Measurements from ENCODE around the gene SCO1. TPM values are rescaled to one million over a fixed set of nuclear protein-coding genes. Genes with fewer than 3 reads are reported as not detected.

Gene SCO1
- total and polyA plus RNA-seq, 10 of the 15 experiments (the other 5 are each of a cell fraction or from before 2014, with no cell fraction given): 8.2 to 73.0 (median 37.1) TPM

DNA sequence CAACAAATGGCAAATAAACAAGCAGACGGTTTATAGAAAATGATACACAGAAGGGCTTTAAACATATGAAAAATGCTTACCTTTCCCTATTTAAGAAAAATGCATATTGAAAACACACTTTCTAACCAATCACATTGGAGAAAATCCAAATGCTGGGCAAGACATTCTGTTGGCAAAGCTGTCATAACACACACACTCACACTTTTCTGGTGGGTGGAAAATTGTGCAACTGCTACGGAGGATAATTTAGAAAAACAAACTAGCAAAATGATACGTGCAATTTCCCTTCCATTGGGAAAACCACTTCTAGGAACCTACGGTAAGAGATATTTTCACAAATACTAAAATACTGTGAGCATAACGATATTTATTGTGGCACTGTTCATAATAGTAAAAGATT, 30.4 kb downstream of the SCO1 start:
- WGBS (ENCODE audit: insufficient coverage, insufficient replicate concordance, low lambda C conversion rate, missing lambda C conversion rate): 98% methylated on average over 5 of the region's 5 CpGs

More for the DNA sequence above, 30.4 kb downstream of the SCO1 start:
- Histone ChIP-seq H3K4me1 (ENCODE audit: control insufficient read depth, insufficient read depth, low read length) (no peaks in the 10 kb centered on the region), H3K4me3 (no peak overlapping the region), H3K79me2 (ENCODE audit: control insufficient read depth, insufficient read depth, low read length) (no peaks in the 10 kb centered on the region), H3K9ac (ENCODE audit: control insufficient read depth, insufficient read depth, low read length) (no peak overlapping the region), H3K4me2 (ENCODE audit: control insufficient read depth, insufficient read depth) (no peak overlapping the region), H3K27ac (ENCODE audit: control insufficient read depth, insufficient read depth) (no peak overlapping the region), H4K20me1 (ENCODE audit: control insufficient read depth, insufficient read depth) (no peaks in the 10 kb centered on the region), H2AFZ (ENCODE audit: control insufficient read depth, low read depth, low read length) (no peak overlapping the region), H3K27me3 (replicated peaks in 1 of 2; ENCODE audit: control insufficient read depth in 2 of 2, insufficient read depth in 2 of 2, low read length in 1 of 2) (no peaks in the 10 kb centered on the region), H3K9me3 (replicated peaks; ENCODE audit: control insufficient read depth, insufficient read depth, low read length) (no peaks in the 10 kb centered on the region), H3K36me3 (ENCODE audit: control insufficient read depth in 2 of 2, insufficient read depth in 2 of 2, low read length in 1 of 2) (no peaks in the 10 kb centered on the region)
- BruUV-seq (replicated peaks): no TSS peak
- SMC1A ChIA-PET (ENCODE audit: uncharacterized antibody, unreplicated experiment): no interaction called here
- no peak for ATAC-seq
- TF ChIP-seq NFYB (IDR thresholded peaks at IDR 0.05; ENCODE audit: insufficient read depth, low read depth, low read length): no peak
- no peak for TF ChIP-seq SPI1 (IDR thresholded peaks at IDR 0.05; ENCODE audit: borderline replicate concordance, insufficient read depth, low read depth, low read length)
- no peak for TF ChIP-seq TAF1 (IDR thresholded peaks at IDR 0.05; ENCODE audit: borderline replicate concordance, low read depth, low read length)
- TF ChIP-seq SUPT20H (IDR thresholded peaks at IDR 0.05; ENCODE audit: borderline replicate concordance, control insufficient read depth, low read depth, low read length): no peak
- no peak for TF ChIP-seq RELB (IDR thresholded peaks at IDR 0.05; ENCODE audit: low read depth)
- TF ChIP-seq PKNOX1 (IDR thresholded peaks at IDR 0.05): no peak
- TF ChIP-seq HDGF (IDR thresholded peaks at IDR 0.05): no peak
- no peak for TF ChIP-seq ZZZ3 (IDR thresholded peaks at IDR 0.05; ENCODE audit: control insufficient read depth, insufficient read length, low read depth)
- TF ChIP-seq CUX1 (IDR thresholded peaks at IDR 0.05; ENCODE audit: insufficient replicate concordance, low read depth, low read length): no peak
- TF ChIP-seq SMAD1 (IDR thresholded peaks at IDR 0.05; ENCODE audit: low read depth, partially characterized antibody): no peak
- intact Hi-C loops (cut with micrococcal nuclease; ENCODE audit: unreplicated experiment) (no loop called here), in situ Hi-C loops (cut with MboI) (no loop called here)
- RAD21 ChIA-PET (ENCODE audit: unreplicated experiment): no interaction called here
- DNase-seq (ENCODE audit: low read depth, low spot score): no peak
- POLR2A ChIA-PET: no interaction called here
- FAIRE-seq: no peak
- CTCF ChIA-PET: no interaction called here

Data from GM12878 (cell line).